SU-DHL-6 (cell line): ENCODE data around the gene PXT1.

Experiments used
- EZH2phosphoT487 ChIP-seq: fragments of 200-600 bp; sonication (generic), shearing (Covaris generic); conservative IDR thresholded peaks from 2 replicates; pipeline ENCODE4 v1.6.1; 2018; ENCODE audit warnings: mild to moderate bottlenecking, antibody characterized with exemption, low read length, moderate library complexity, mixed read lengths
- TF ChIP-seq, protein P1 (sequence below): fragments of 200-600 bp; sonication (generic); IDR thresholded peaks from one replicate; pipeline ENCODE4 v1.5.1; 2017; ENCODE audit warnings: antibody characterized with exemption, mild to moderate bottlenecking, low read length, moderate library complexity; ENCODE audit not compliant: insufficient read depth, poor library complexity, severe bottlenecking

- TF ChIP-seq, protein P1, sequence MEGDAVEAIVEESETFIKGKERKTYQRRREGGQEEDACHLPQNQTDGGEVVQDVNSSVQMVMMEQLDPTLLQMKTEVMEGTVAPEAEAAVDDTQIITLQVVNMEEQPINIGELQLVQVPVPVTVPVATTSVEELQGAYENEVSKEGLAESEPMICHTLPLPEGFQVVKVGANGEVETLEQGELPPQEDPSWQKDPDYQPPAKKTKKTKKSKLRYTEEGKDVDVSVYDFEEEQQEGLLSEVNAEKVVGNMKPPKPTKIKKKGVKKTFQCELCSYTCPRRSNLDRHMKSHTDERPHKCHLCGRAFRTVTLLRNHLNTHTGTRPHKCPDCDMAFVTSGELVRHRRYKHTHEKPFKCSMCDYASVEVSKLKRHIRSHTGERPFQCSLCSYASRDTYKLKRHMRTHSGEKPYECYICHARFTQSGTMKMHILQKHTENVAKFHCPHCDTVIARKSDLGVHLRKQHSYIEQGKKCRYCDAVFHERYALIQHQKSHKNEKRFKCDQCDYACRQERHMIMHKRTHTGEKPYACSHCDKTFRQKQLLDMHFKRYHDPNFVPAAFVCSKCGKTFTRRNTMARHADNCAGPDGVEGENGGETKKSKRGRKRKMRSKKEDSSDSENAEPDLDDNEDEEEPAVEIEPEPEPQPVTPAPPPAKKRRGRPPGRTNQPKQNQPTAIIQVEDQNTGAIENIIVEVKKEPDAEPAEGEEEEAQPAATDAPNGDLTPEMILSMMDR, result no peak
- no peak for TF ChIP-seq EZH2phosphoT487
Observed at GRCh38 chr6:36460916-36461315, 18.3 kb upstream of the PXT1 start.
